ENCODE results near the gene IL27RA. TPM values are rescaled to one million over a fixed set of nuclear protein-coding genes. Genes with fewer than 3 reads are reported as not detected.
"Not testable (repeated sequence)": the region's sequence is repeated elsewhere in the genome, so short reads cannot be mapped to it uniquely, and the experiment has no call there.

Gene IL27RA
- total RNA-seq, 1 experiment from 2014 or later: 10.2 TPM

- Histone ChIP-seq H3K9me3 (ENCODE audit: control insufficient read depth, insufficient read depth, low read depth, low read length) (no peaks in the 10 kb centered on the region), H3K4me1 (ENCODE audit: control insufficient read depth, insufficient read depth, low read length) (no peaks in the 10 kb centered on the region), H3K4me3 (ENCODE audit: low read depth in 2 of 2, low read length in 2 of 2) (no peak overlapping the region), H3K27me3 (ENCODE audit: control insufficient read depth, insufficient read depth, low read length) (no peaks in the 10 kb centered on the region), H3K27ac (ENCODE audit: low read length) (no peak overlapping the region), H3K36me3 (ENCODE audit: control insufficient read depth, insufficient read depth, low read length) (no peaks in the 10 kb centered on the region; the same call in 1 of the 2 replicates)
- TF ChIP-seq SIN3A (IDR thresholded peaks at IDR 0.05; ENCODE audit: borderline replicate concordance, insufficient read depth, low read depth, low read length) (no peak), POLR2AphosphoS5 (IDR thresholded peaks at IDR 0.05; ENCODE audit: low read depth, low read length) (no peak)
- in situ Hi-C loops (cut with HindIII; ENCODE audit: low pct_unique_long_range_greater_than_20kb, low sequenced_read_pairs) (no loop called here), intact Hi-C loops (cut with micrococcal nuclease; ENCODE audit: unreplicated experiment) (no loop called here)
- ChIA-PET CTCF (no interaction called here), POLR2A (no interaction called here)
- BruUV-seq (replicated peaks): no TSS peak
- no peak for ATAC-seq
- no peak for DNase-seq (ENCODE audit: low read depth, low spot score)
These were observed 4.1 kb downstream of the IL27RA start for GRCh38 chr19:14035706-14036105.

- no peak overlapping the region for H3K27ac ChIP-seq (ENCODE audit: low read length)
- H3K4me3 ChIP-seq (ENCODE audit: low read depth in 2 of 2, low read length in 2 of 2): no peak overlapping the region
- DNase-seq (ENCODE audit: low read depth, low spot score) (no peak), ATAC-seq (no peak)
- H3K27me3 ChIP-seq (ENCODE audit: control insufficient read depth, insufficient read depth, low read length): no peaks in the 10 kb centered on the region
- H3K36me3 ChIP-seq (ENCODE audit: control insufficient read depth, insufficient read depth, low read length): no peaks in the 10 kb centered on the region
- BruUV-seq (replicated peaks): no TSS peak
- intact Hi-C loops (cut with micrococcal nuclease; ENCODE audit: unreplicated experiment) (no loop called here), in situ Hi-C loops (cut with HindIII; ENCODE audit: low pct_unique_long_range_greater_than_20kb, low sequenced_read_pairs) (no loop called here)
- no peaks in the 10 kb centered on the region for H3K9me3 ChIP-seq (ENCODE audit: control insufficient read depth, insufficient read depth, low read depth, low read length)
- CTCF ChIA-PET: no interaction called here
- POLR2A ChIA-PET: no interaction called here
- no peaks in the 10 kb centered on the region for H3K4me1 ChIP-seq (ENCODE audit: control insufficient read depth, insufficient read depth, low read length)
- TF ChIP-seq REST (IDR thresholded peaks at IDR 0.05; ENCODE audit: insufficient read depth in 1 of 2, low read depth in 2 of 2, low read length in 1 of 2): no peak
- TF ChIP-seq CTCF (IDR thresholded peaks at IDR 0.05): no peak
- TF ChIP-seq SIN3A (IDR thresholded peaks at IDR 0.05; ENCODE audit: borderline replicate concordance, insufficient read depth, low read depth, low read length): no peak
- TF ChIP-seq TCF7L2 (IDR thresholded peaks at IDR 0.05; ENCODE audit: low read depth, low read length): no peak
- TF ChIP-seq POLR2AphosphoS5 (IDR thresholded peaks at IDR 0.05; ENCODE audit: low read depth, low read length): no peak
These were observed 7.6 kb downstream of the IL27RA start for GRCh38 chr19:14039181-14039580.

GRCh38 chr19:14042659-14043608 is 11.4 kb downstream of the IL27RA start:
- ATAC-seq: peak; percentile 90
- peak; percentile 76 for TF ChIP-seq CTCF (IDR thresholded peaks at IDR 0.05)
- H3K27me3 ChIP-seq (ENCODE audit: control insufficient read depth, insufficient read depth, low read length); H3K4me1 ChIP-seq (ENCODE audit: control insufficient read depth, insufficient read depth, low read length); DNase-seq (ENCODE audit: low read depth, low spot score); H3K36me3 ChIP-seq (ENCODE audit: control insufficient read depth, insufficient read depth, low read length); intact Hi-C loops (cut with micrococcal nuclease; ENCODE audit: unreplicated experiment); H3K27ac ChIP-seq (ENCODE audit: low read length); BruUV-seq (replicated peaks); H3K9me3 ChIP-seq (ENCODE audit: control insufficient read depth, insufficient read depth, low read depth, low read length); POLR2A ChIA-PET; in situ Hi-C loops (cut with HindIII; ENCODE audit: low pct_unique_long_range_greater_than_20kb, low sequenced_read_pairs); H3K4me3 ChIP-seq (ENCODE audit: low read depth in 2 of 2, low read length in 2 of 2): not testable (repeated sequence)
- CTCF ChIA-PET: interaction anchor here (0.5 to 1.5 kb wide), 3 partner anchors 10 to 18 kb away, joined by 6 to 9 read pairs (median 9); partner anchors contain the start of gene IL27RA

- ChIA-PET POLR2A (interaction anchor here (0.6 kb wide), 1 partner anchor 167 kb away, joined by 7 read pairs; no protein-coding TSS in a partner anchor), CTCF (interaction anchor here (0.5 to 0.7 kb wide), 3 partner anchors 101 to 190 kb away, joined by 3 to 9 read pairs (median 8); no protein-coding TSS in a partner anchor)
- BruUV-seq (replicated peaks); DNase-seq (ENCODE audit: low read depth, low spot score); ATAC-seq; H3K4me1 ChIP-seq (ENCODE audit: control insufficient read depth, insufficient read depth, low read length); H3K4me3 ChIP-seq (ENCODE audit: low read depth in 2 of 2, low read length in 2 of 2); H3K27ac ChIP-seq (ENCODE audit: low read length); H3K36me3 ChIP-seq (ENCODE audit: control insufficient read depth, insufficient read depth, low read length); in situ Hi-C loops (cut with HindIII; ENCODE audit: low pct_unique_long_range_greater_than_20kb, low sequenced_read_pairs); intact Hi-C loops (cut with micrococcal nuclease; ENCODE audit: unreplicated experiment); H3K27me3 ChIP-seq (ENCODE audit: control insufficient read depth, insufficient read depth, low read length); H3K9me3 ChIP-seq (ENCODE audit: control insufficient read depth, insufficient read depth, low read depth, low read length): not testable (repeated sequence)
These were observed 16.3 kb downstream of the IL27RA start for GRCh38 chr19:14047866-14048265.

All from Panc1 (cell line).